Neural cell (in vitro differentiated cells): Measurements from ENCODE around the gene RIPPLY3. TPM values are rescaled to one million over a fixed set of nuclear protein-coding genes. Genes with fewer than 3 reads are reported as not detected.
"Not testable (repeated sequence)": the region's sequence is repeated elsewhere in the genome, so short reads cannot be mapped to it uniquely, and the experiment has no call there.

Experiments
- H2AFZ ChIP-seq: fragments of 200-600, 300-800 bp; sonication (generic), shearing (Covaris generic); 2 replicates; pipeline ENCODE4 v1.6.0; 2014; ENCODE audit warnings: low read depth, mild to moderate bottlenecking, antibody characterized with exemption, low read length, moderate library complexity
- H3F3A ChIP-seq: fragments of 200-600 bp; shearing (Covaris generic); 2 replicates; pipeline ENCODE4 v1.6.1; 2016; ENCODE audit warnings: mild to moderate bottlenecking, moderate library complexity, mixed read lengths, antibody characterized with exemption, low read length; ENCODE audit not compliant: insufficient read depth, poor library complexity, severe bottlenecking
- H3K27ac ChIP-seq: fragments of 200-600, 300-800 bp; sonication (generic), shearing (Covaris generic); 2 replicates; pipeline ENCODE4 v1.5.1; 2014; ENCODE audit warnings: mild to moderate bottlenecking, low read length, moderate library complexity
- H3K27me3 ChIP-seq: fragments of 300-800, 200-600 bp; sonication (generic), shearing (Covaris generic); 2 replicates; pipeline ENCODE4 v1.6.0; 2014; ENCODE audit warnings: mild to moderate bottlenecking, low read depth, low read length, moderate library complexity; ENCODE audit not compliant: insufficient read depth
- H3K36me3 ChIP-seq: fragments of 300-800, 200-600 bp; sonication (generic), shearing (Covaris generic); 2 replicates; pipeline ENCODE4 v1.5.1; 2014; ENCODE audit warnings: mild to moderate bottlenecking, antibody characterized with exemption, low read length, moderate library complexity; ENCODE audit not compliant: insufficient read depth
- H3K4me2 ChIP-seq: fragments of 300-800, 200-600 bp; sonication (generic), shearing (Covaris generic); 2 replicates; pipeline ENCODE4 v1.6.0; 2014; ENCODE audit warnings: mild to moderate bottlenecking, low read length
- H3K4me3 ChIP-seq: fragments of 300-800, 200-600 bp; sonication (generic), shearing (Covaris generic); 2 replicates; pipeline ENCODE4 v1.5.1; 2014; ENCODE audit warnings: mild to moderate bottlenecking, low read length, moderate library complexity
- H3K79me2 ChIP-seq: fragments of 200-600 bp; shearing (Covaris generic); replicated peaks from 2 replicates; pipeline ENCODE4 v1.6.0; 2014; ENCODE audit warnings: mild to moderate bottlenecking, low read length, moderate library complexity; ENCODE audit not compliant: insufficient read depth
- H3K9ac ChIP-seq: fragments of 300-800, 200-600 bp; sonication (generic), shearing (Covaris generic); 2 replicates; pipeline ENCODE4 v1.6.1; 2016; ENCODE audit warnings: mild to moderate bottlenecking, low read length, mixed read lengths
- H3K9me2 ChIP-seq: fragments of 200-600 bp; shearing (Covaris generic); 2 replicates; pipeline ENCODE4 v1.6.1; 2016; ENCODE audit warnings: mild to moderate bottlenecking, low read length, mixed read lengths; ENCODE audit not compliant: insufficient read depth
- H3K9me3 ChIP-seq: fragments of 200-600, 300-800 bp; sonication (generic), shearing (Covaris generic); 2 replicates; pipeline ENCODE4 v1.6.1; 2016; ENCODE audit warnings: mild to moderate bottlenecking, mixed run types, low read length, moderate library complexity, mixed read lengths
- H4K20me1 ChIP-seq: fragments of 200-600 bp; shearing (Covaris generic); 2 replicates; pipeline ENCODE4 v1.6.1; 2016; ENCODE audit warnings: mild to moderate bottlenecking, mixed run types; ENCODE audit not compliant: insufficient read depth
- EP300 ChIP-seq: fragments of 450-650 bp; conservative IDR thresholded peaks from 2 replicates; pipeline ENCODE4 v1.6.1; 2014; ENCODE audit warnings: antibody characterized with exemption, mild to moderate bottlenecking, moderate library complexity; ENCODE audit not compliant: poor library complexity, severe bottlenecking
- EZH2 ChIP-seq: fragments of 200-600, 300-800 bp; shearing (Covaris generic), sonication (generic); IDR thresholded peaks from 2 replicates; pipeline ENCODE4 v1.6.1; 2014; ENCODE audit warnings: antibody characterized with exemption, low read length, borderline replicate concordance, mild to moderate bottlenecking; ENCODE audit not compliant: insufficient read depth, poor library complexity, severe bottlenecking
- MXI1 ChIP-seq: fragments of 450-650 bp; conservative IDR thresholded peaks from 2 replicates; pipeline ENCODE4 v1.6.1; 2014; ENCODE audit warnings: antibody characterized with exemption, mild to moderate bottlenecking; ENCODE audit not compliant: poor library complexity, severe bottlenecking
- POLR2AphosphoS5 ChIP-seq: IDR thresholded peaks from 2 replicates; pipeline ENCODE4 v1.6.1; 2012
- RAD21 ChIP-seq: fragments of 450-650 bp; conservative IDR thresholded peaks from 2 replicates; pipeline ENCODE4 v1.6.1; 2014; ENCODE audit warnings: antibody characterized with exemption, mild to moderate bottlenecking, moderate library complexity
- REST ChIP-seq: IDR thresholded peaks from 2 replicates; pipeline ENCODE4 v1.6.1; 2012; ENCODE audit warnings: borderline replicate concordance
- SMC3 ChIP-seq: fragments of 450-650 bp; conservative IDR thresholded peaks from 2 replicates; pipeline ENCODE4 v1.6.1; 2014; ENCODE audit warnings: antibody characterized with exemption, mild to moderate bottlenecking, moderate library complexity; ENCODE audit not compliant: poor library complexity
- TAF1 ChIP-seq: IDR thresholded peaks from 2 replicates; pipeline ENCODE4 v1.6.1; 2012; ENCODE audit warnings: low read depth
- polyA plus RNA-seq: library from polyadenylated mRNA; depleted of rRNA; stranded (reverse); fragments of >200 nt; gene quantifications from 2 replicates; pipeline ENCODE4 v1.2.3, GENCODE V29; 2014
- TF ChIP-seq, protein P1 (sequence below): fragments of 450-650 bp; IDR thresholded peaks from 2 replicates; pipeline ENCODE4 v1.5.1; 2014; ENCODE audit warnings: antibody characterized with exemption, mild to moderate bottlenecking, moderate library complexity; ENCODE audit not compliant: poor library complexity, severe bottlenecking

Gene RIPPLY3
- polyA plus RNA-seq, 1 donor from 2014 or later, result 0.24 TPM

- no peaks in the 10 kb centered on the region for H3K27me3 ChIP-seq
- H2AFZ ChIP-seq, result no peak overlapping the region
- TF ChIP-seq MXI1 (no peak), REST (no peak), EZH2 (no peak), TAF1 (no peak), POLR2AphosphoS5 (no peak), RAD21 (no peak), EP300 (no peak), SMC3 (no peak)
- TF ChIP-seq, protein P1, sequence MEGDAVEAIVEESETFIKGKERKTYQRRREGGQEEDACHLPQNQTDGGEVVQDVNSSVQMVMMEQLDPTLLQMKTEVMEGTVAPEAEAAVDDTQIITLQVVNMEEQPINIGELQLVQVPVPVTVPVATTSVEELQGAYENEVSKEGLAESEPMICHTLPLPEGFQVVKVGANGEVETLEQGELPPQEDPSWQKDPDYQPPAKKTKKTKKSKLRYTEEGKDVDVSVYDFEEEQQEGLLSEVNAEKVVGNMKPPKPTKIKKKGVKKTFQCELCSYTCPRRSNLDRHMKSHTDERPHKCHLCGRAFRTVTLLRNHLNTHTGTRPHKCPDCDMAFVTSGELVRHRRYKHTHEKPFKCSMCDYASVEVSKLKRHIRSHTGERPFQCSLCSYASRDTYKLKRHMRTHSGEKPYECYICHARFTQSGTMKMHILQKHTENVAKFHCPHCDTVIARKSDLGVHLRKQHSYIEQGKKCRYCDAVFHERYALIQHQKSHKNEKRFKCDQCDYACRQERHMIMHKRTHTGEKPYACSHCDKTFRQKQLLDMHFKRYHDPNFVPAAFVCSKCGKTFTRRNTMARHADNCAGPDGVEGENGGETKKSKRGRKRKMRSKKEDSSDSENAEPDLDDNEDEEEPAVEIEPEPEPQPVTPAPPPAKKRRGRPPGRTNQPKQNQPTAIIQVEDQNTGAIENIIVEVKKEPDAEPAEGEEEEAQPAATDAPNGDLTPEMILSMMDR, result no peak
Measured at GRCh38 chr21:37045556-37045955, 39.1 kb downstream of the RIPPLY3 start.

GRCh38 chr21:37047079-37047478 lies 40.6 kb downstream of the RIPPLY3 start:
- no peak overlapping the region for H3K27ac ChIP-seq
- H3K4me2 ChIP-seq, result no peak overlapping the region

More at GRCh38 chr21:37045556-37045955, 39.1 kb downstream of the RIPPLY3 start:
- Histone ChIP-seq H3K4me3 (no peak overlapping the region), H3K9ac (no peak overlapping the region), H3K9me2 (no peaks in the 10 kb centered on the region), H4K20me1 (no peaks in the 10 kb centered on the region), H3K79me2 (no peaks in the 10 kb centered on the region), H3F3A (no peaks in the 10 kb centered on the region), H3K36me3 (no peaks in the 10 kb centered on the region), H3K9me3 (no peaks in the 10 kb centered on the region), H3K4me2 (no peak overlapping the region), H3K27ac (no peak overlapping the region)

GRCh38 chr21:37049741-37050140 lies 43.2 kb downstream of the RIPPLY3 start:
- H3K36me3 ChIP-seq, H3K27me3 ChIP-seq, H2AFZ ChIP-seq, H3K9me2 ChIP-seq, H3K79me2 ChIP-seq, H3K9ac ChIP-seq, H3K9me3 ChIP-seq, H3K4me3 ChIP-seq, H3K4me2 ChIP-seq, H4K20me1 ChIP-seq, H3F3A ChIP-seq, H3K27ac ChIP-seq: not testable (repeated sequence)

More at GRCh38 chr21:37047079-37047478, 40.6 kb downstream of the RIPPLY3 start:
- Histone ChIP-seq H3F3A (no peaks in the 10 kb centered on the region), H3K79me2 (no peaks in the 10 kb centered on the region), H4K20me1 (no peaks in the 10 kb centered on the region), H3K9ac (no peak overlapping the region), H3K36me3 (no peaks in the 10 kb centered on the region), H3K9me2 (no peaks in the 10 kb centered on the region), H2AFZ (no peak overlapping the region), H3K4me3 (no peak overlapping the region), H3K27me3 (no peaks in the 10 kb centered on the region), H3K9me3 (no peaks in the 10 kb centered on the region)
- TF ChIP-seq TAF1 (no peak), REST (no peak)
